OCI-LY3 (cell line): ENCODE measurements around the gene CSH2.

Experiments
- H2AFZ ChIP-seq: fragments of 200-600, 300-600 bp; shearing (Covaris generic); 2 replicates; pipeline ENCODE4 v1.6.0; 2014; ENCODE audit warnings: antibody characterized with exemption, low read depth, low read length
- H3K27ac ChIP-seq: fragments of 200-600, 300-600 bp; sonication (generic); 2 replicates; pipeline ENCODE4 v1.5.1; 2014; ENCODE audit warnings: mild to moderate bottlenecking, low read length, moderate library complexity, mixed read lengths
- H3K27me3 ChIP-seq: fragments of 200-600, 300-600 bp; sonication (generic); 2 replicates; pipeline ENCODE4 v1.6.1; 2014; ENCODE audit warnings: low read depth, low read length, mixed read lengths
- H3K36me3 ChIP-seq: fragments of 200-600, 300-600 bp; sonication (generic); replicated peaks from 2 replicates; pipeline ENCODE3; 2014; ENCODE audit warnings: low read depth, low read length, mixed read lengths
- H3K4me1 ChIP-seq: fragments of 300-600, 200-600 bp; sonication (generic); 2 replicates; pipeline ENCODE4 v1.6.1; 2014; ENCODE audit warnings: low read length, mixed read lengths
- H3K4me2 ChIP-seq: fragments of 200-600, 300-600 bp; sonication (generic); 2 replicates; pipeline ENCODE4 v1.6.1; 2014; ENCODE audit warnings: low read length, mixed read lengths
- H3K4me3 ChIP-seq: fragments of 300-600, 200-600 bp; sonication (generic); 2 replicates; pipeline ENCODE4 v1.5.1; 2014; ENCODE audit warnings: antibody characterized with exemption, mild to moderate bottlenecking, low read length, moderate library complexity
- H3K79me2 ChIP-seq: fragments of 300-600, 200-600 bp; shearing (Covaris generic); 2 replicates; pipeline ENCODE4 v1.6.1; 2014; ENCODE audit warnings: mild to moderate bottlenecking, low read length, mixed read lengths
- H3K9ac ChIP-seq: fragments of 300-600, 200-600 bp; shearing (Covaris generic); 2 replicates; pipeline ENCODE4 v1.6.0; 2014; ENCODE audit warnings: mild to moderate bottlenecking, low read length, moderate library complexity
- H3K9me3 ChIP-seq: fragments of 200-600, 300-600 bp; shearing (Covaris generic); 2 replicates; pipeline ENCODE4 v1.6.1; 2014; ENCODE audit warnings: low read length, mixed read lengths; ENCODE audit not compliant: insufficient read depth
- H4K20me1 ChIP-seq: fragments of 200-600, 300-600 bp; sonication (generic); 2 replicates; pipeline ENCODE4 v1.6.1; 2016; ENCODE audit warnings: low read length, mixed read lengths; ENCODE audit not compliant: insufficient read depth
- EZH2phosphoT487 ChIP-seq: fragments of 200-600 bp; shearing (Covaris generic); IDR thresholded peaks from 2 replicates; pipeline ENCODE4 v1.6.1; 2018; ENCODE audit warnings: antibody characterized with exemption, mixed run types, low read depth
- TF ChIP-seq, protein P1 (sequence below): fragments of 200-600, 300-600 bp; sonication (generic); IDR thresholded peaks from 2 replicates; pipeline ENCODE4 v1.5.1; 2014; ENCODE audit warnings: antibody characterized with exemption, low read length, low read depth

The CSH2 gene

DNA sequence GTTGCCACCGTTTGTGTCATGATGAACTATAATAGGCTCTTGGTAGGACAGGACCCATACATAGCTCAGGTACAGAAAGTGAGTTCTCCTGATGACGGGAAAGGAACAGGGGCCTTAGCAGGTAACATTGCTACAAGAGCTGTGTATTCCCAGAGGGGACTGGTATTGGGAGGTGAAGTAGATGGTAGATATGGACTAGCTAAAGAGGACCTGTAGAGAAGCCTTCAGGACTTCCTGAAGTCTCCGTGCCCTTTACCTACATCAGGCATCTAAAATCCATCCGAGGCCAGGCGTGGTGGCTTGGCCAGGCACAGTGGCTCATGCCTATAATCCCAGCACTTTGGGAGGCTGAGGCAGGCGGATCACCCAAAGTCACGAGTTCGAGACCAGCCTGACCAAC, 18.3 kb downstream of the CSH2 start:
- Histone ChIP-seq H4K20me1 (no peaks in the 10 kb centered on the region), H3K27me3 (peaks cover 18% of the 10 kb centered on the region), H3K4me1 (no peaks in the 10 kb centered on the region), H2AFZ (no peak overlapping the region), H3K36me3 (no peaks in the 10 kb centered on the region), H3K4me2 (no peak overlapping the region), H3K9ac (no peak overlapping the region), H3K27ac (no peak overlapping the region), H3K4me3 (no peak overlapping the region), H3K9me3 (no peaks in the 10 kb centered on the region), H3K79me2 (no peaks in the 10 kb centered on the region)
- TF ChIP-seq EZH2phosphoT487, result no peak
- TF ChIP-seq, protein P1, sequence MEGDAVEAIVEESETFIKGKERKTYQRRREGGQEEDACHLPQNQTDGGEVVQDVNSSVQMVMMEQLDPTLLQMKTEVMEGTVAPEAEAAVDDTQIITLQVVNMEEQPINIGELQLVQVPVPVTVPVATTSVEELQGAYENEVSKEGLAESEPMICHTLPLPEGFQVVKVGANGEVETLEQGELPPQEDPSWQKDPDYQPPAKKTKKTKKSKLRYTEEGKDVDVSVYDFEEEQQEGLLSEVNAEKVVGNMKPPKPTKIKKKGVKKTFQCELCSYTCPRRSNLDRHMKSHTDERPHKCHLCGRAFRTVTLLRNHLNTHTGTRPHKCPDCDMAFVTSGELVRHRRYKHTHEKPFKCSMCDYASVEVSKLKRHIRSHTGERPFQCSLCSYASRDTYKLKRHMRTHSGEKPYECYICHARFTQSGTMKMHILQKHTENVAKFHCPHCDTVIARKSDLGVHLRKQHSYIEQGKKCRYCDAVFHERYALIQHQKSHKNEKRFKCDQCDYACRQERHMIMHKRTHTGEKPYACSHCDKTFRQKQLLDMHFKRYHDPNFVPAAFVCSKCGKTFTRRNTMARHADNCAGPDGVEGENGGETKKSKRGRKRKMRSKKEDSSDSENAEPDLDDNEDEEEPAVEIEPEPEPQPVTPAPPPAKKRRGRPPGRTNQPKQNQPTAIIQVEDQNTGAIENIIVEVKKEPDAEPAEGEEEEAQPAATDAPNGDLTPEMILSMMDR, result no peak

DNA sequence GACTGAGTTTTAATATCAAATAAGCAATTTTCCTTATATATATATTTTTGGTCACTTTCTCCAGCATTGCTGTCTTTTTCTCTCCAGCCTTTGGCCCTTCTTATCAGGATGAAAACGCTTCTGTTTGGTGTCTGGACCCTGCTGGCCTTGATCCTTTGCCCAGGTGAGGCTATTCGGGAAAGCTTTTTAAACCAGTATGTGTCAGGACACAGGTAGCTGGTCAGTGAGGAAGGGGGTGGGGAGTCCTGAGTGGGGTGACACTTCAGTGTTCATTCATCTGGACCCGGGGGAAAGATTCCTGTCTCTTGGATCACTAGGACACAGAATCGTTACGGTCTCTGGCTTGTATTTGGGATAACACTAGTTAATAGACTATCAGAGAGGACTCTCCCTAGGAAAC, 18.8 kb downstream of the CSH2 start:
- TF ChIP-seq, protein P1, result no peak
- no peak for TF ChIP-seq EZH2phosphoT487
- Histone ChIP-seq H3K4me2 (no peak overlapping the region), H3K36me3 (no peaks in the 10 kb centered on the region), H3K79me2 (no peaks in the 10 kb centered on the region), H3K27ac (no peak overlapping the region), H3K9ac (no peak overlapping the region), H3K4me1 (no peaks in the 10 kb centered on the region), H3K27me3 (peaks cover 13% of the 10 kb centered on the region), H3K9me3 (no peaks in the 10 kb centered on the region), H2AFZ (no peak overlapping the region), H3K4me3 (no peak overlapping the region), H4K20me1 (no peaks in the 10 kb centered on the region)

DNA sequence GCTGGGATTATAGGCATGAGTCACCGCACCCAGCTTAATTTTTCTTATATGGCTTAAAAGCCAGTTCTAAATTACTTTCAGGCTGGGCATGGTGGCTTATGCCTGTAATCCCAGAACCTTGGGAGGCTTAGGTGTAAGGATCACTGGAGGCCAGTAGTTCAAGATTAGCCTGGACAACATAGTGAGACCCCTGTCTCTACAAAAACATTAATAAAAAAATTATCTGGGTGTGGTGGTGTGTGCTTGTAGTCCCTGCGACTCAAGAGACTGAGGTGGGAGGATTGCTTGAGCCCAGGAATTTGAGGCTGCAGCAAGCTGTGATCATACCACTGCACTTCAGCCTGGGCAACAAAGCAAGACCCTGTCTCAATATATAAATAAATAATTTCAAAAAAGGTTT, 20.2 kb downstream of the CSH2 start:
- H3K4me2 ChIP-seq, result no peak overlapping the region
- no peaks in the 10 kb centered on the region for H3K36me3 ChIP-seq
- no peaks in the 10 kb centered on the region for H3K9me3 ChIP-seq
- peaks cover 9% of the 10 kb centered on the region for H3K27me3 ChIP-seq
- no peaks in the 10 kb centered on the region for H4K20me1 ChIP-seq
- no peak overlapping the region for H3K4me3 ChIP-seq
- H3K4me1 ChIP-seq, result no peaks in the 10 kb centered on the region
- H3K27ac ChIP-seq, result no peak overlapping the region
- TF ChIP-seq, protein P1, result no peak
- no peak for TF ChIP-seq EZH2phosphoT487
- no peak overlapping the region for H2AFZ ChIP-seq
- no peaks in the 10 kb centered on the region for H3K79me2 ChIP-seq
- no peak overlapping the region for H3K9ac ChIP-seq

DNA sequence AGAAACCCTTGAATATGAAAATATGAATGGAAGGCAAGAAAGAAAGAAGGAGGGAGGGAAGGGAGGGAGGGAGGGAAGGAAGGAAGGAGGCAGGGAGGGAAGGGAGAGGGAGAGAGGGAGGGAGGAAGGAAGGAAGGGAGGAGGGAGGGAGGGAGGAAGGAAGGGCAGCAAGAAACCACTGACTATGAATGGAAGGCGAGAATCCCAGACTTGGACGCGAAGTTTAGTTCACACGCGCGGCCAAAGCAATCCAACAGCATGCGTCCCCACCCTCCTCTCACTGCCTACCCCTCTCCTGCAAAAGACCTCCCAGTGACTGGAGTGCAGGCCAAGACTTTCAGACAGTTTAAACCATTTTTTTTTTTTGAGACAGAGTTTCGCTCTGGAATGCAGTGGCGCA, 23.1 kb downstream of the CSH2 start:
- H2AFZ ChIP-seq, result no peak overlapping the region
- H3K9me3 ChIP-seq, result no peaks in the 10 kb centered on the region
- H3K79me2 ChIP-seq, result no peaks in the 10 kb centered on the region
- H3K4me2 ChIP-seq, result no peak overlapping the region
- TF ChIP-seq, protein P1, result no peak
- TF ChIP-seq EZH2phosphoT487, result no peak
- no peak overlapping the region for H3K27ac ChIP-seq
- no peaks in the 10 kb centered on the region for H4K20me1 ChIP-seq
- no peaks in the 10 kb centered on the region for H3K4me1 ChIP-seq
- H3K9ac ChIP-seq, result no peak overlapping the region
- H3K36me3 ChIP-seq, result no peaks in the 10 kb centered on the region
- H3K27me3 ChIP-seq, result peaks cover 9% of the 10 kb centered on the region
- H3K4me3 ChIP-seq, result no peak overlapping the region
